Activated CD4-positive, alpha-beta T cell treated with anti-CD3 and anti-CD28 coated beads, Interleukin-2, amount 50 U/mL, for 24 hours (primary cell): ENCODE data around the gene SLC6A8.
"Not testable (repeated sequence)": the region's sequence is repeated elsewhere in the genome, so short reads cannot be mapped to it uniquely, and the experiment has no call there.

ENCODE experiments used
- DNase-seq, 2 donors: peaks; one replicate each; pipeline ENCODE4 v3.0.0-alpha.2; 2020; ENCODE audit warnings: low read depth in 1 of 2, low spot score in 1 of 2

Gene SLC6A8

DNA sequence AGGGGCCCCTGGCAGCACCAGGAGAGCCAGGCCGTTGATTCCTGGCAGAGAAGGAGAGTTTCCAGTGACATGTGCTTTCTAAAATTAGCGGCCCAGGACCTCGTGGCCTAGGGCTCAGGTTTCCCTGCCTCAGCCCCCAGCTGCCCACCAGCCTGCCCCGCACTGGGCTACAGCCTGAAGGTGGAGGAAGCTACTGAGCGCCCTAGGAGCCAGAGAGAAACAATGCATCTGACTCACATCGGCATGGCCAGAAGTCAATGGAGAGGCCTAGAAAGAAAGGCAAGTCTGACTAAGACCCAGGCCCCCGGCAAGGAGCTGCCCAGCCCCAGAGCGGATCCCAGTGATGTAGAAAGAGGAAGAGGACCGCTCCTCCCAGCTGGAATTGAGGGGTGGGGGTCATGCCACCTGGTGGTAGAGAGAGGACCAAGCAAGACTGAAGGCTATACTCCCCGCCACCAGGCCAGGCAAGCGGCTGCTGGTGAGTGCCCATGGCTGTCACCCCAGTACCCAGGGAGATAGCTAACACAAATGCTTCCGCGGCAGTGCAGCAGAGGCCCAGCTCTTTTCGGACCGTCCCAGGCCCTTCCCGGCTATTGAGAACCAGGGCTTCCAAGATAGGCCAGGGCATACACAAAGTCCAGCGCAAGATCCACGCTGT lies 17.8 kb downstream of the SLC6A8 start:
- DNase-seq: not testable (repeated sequence)

GRCh38 chrX:153706799-153707198 lies 19.1 kb downstream of the SLC6A8 start:
- no peak for DNase-seq

- no peak for DNase-seq
These were observed 19.7 kb downstream of the SLC6A8 start for GRCh38 chrX:153707406-153707805.

- peak in 1 of 2 donors; percentile 17 for DNase-seq
These were observed 20.7 kb downstream of the SLC6A8 start for GRCh38 chrX:153708415-153708814.

GRCh38 chrX:153709726-153710674 lies 22.3 kb downstream of the SLC6A8 start:
- DNase-seq: no peak

GRCh38 chrX:153714256-153714655 lies 26.5 kb downstream of the SLC6A8 start:
- no peak for DNase-seq

GRCh38 chrX:153717445-153717844 lies 29.7 kb downstream of the SLC6A8 start:
- DNase-seq: no peak

DNA sequence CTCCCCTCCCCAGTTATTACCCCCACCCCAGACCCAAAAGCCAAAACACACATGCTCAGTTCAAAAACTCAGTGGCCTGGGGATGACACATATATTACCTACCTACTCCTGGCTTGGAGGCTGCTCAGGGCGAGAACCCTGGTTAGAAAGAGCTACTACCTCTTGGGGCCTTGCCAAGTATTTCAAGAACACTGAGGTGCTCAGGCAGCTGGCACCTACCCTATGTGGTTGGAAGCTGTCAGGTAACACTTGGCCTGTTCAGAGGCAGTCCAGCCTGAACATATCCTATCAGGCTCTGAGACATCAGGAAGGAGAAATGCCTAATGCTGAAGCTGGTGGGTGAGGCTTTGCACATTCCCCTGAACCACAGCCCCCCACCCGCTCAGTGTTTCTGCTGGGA lies 31.5 kb downstream of the SLC6A8 start:
- no peak for DNase-seq

DNA sequence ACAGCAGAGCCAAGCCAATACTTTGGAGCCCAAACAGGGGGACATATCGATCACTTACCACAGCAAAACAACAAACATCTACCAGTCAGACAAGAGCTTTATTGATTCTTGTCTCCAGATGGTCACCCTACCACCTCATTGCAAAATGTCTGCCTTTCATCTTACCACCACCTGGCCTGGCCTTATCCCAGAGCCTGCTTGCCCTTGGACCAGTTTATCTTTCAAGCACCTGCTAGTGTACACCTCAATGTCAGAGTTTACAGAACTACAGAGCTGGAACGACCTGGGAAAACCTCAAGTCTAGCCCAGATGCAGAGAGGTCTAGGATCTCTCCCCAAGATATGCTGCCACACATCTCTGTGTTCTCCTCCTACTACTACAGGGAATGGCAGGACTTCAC lies 32.0 kb downstream of the SLC6A8 start:
- DNase-seq: no peak

DNA sequence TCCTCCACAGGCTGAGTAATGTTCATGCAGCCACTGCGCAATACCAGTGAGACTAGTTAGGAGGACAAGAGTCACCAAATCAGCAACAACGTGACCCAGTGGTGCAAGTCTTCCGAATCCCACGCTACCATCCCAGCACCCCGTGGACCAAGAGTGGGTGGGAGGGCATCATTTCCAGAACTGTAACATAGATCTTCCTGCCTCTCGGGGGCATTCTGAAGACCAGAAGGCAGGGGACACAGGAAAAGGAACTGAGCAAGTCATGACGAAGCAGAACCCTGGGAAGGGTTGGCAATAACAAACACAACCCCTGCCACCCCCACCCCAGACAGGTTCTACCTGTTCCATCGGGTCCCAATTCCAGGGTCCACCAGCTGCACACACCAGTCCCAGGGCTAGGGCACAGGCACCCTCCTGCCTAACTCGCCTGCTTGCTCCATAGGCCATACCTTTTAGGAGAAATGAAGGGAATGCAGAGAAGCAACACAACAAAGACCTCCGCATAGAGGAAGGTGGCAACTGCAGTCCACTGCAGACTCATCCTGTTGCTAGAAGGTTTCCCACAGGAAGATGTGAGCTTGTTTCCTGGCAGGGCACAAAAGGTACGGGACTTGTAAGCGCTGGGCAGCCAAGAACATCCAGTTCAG lies 35.1 kb downstream of the SLC6A8 start:
- DNase-seq: no peak

DNA sequence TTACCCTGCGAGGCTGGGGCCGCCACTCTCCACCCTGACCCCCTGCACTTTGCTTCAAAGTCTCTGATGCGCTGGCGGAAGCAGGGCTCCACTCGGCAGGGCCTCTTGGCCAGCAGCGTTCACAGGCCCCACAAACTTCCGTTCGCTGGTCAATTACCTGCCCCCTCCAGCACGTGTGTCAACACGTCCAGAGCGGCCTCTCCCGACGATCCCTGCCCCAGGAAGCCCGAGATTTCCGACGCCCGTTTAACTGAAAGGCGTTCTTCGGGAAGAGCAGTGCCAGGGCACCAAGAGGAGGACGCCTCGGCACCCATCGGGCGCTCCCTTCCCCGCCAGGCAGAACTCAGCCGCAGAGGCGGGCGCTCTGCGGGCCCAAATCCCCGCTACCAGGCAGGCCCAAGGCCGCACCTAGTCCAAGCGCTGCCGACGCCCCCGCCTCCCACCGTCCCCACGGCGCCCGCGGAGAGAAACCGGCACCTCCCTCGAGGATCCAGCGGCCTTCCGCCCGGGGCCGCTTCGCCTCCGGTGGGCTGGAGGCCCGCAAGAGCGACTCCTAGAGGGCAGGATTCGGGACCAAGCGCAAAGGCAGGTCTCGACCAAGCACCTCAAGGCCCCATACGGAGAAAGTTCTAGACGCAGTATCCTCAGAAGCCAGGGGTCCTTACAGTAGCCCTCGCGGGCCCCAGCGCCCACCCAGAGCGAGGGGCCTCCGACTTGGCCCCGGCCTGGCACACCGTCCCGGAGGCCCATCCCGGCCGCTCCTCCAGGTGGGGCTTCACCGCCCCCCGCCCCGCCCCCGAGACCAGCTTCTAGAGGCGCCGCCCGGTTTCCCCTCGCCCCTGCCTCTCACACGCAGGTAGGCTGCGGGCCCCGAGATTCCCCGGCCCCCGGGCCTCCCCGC lies 35.9 kb downstream of the SLC6A8 start:
- peak in 1 of 2 donors; percentile 47 for DNase-seq

DNA sequence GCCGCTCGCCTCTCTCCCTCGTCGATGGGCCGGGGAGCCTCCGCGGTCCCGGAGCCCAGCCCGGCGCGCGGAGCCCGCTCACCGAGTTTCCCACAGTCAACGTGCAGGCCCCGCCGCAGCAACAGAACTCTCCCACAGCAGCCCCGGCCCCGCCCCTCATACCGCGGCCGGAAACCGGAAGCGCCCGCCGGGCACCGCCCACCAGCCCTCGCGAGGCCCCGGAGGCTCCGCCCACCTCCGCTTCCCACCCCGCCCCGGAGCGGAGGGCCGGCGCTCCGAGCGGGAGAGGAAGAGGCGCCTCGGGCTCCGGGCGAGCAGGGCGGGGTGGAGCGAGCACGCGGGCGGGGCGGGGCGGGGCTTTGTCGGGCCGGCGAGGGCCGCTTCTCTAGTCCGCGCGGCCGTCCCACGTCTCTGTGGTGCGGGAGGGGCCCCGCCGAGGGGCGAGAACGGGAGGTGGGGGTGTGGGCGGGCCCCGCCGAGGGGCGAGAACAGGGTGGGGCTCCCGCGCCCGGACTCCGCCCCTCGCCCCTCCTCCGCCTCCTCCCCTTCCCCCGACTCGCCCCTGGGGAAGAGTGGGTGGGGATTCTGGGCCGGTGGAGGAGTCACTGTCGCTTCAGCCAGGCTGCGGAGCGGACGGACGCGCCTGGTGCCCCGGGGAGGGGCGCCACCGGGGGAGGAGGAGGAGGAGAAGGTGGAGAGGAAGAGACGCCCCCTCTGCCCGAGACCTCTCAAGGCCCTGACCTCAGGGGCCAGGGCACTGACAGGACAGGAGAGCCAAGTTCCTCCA lies 36.7 kb downstream of the SLC6A8 start, which contains the start of the genes ABCD1 and BCAP31:
Gene ABCD1 (plus strand): TSS at position 605 of the 787 bp plus-strand sequence. CDS start 411 bp downstream, outside the sequence.
Gene BCAP31 (minus strand): TSS at position 136 of the 787 bp plus-strand sequence. CDS start 1,143 bp downstream, outside the sequence.
- peak; percentile 69 to 77 for DNase-seq

DNA sequence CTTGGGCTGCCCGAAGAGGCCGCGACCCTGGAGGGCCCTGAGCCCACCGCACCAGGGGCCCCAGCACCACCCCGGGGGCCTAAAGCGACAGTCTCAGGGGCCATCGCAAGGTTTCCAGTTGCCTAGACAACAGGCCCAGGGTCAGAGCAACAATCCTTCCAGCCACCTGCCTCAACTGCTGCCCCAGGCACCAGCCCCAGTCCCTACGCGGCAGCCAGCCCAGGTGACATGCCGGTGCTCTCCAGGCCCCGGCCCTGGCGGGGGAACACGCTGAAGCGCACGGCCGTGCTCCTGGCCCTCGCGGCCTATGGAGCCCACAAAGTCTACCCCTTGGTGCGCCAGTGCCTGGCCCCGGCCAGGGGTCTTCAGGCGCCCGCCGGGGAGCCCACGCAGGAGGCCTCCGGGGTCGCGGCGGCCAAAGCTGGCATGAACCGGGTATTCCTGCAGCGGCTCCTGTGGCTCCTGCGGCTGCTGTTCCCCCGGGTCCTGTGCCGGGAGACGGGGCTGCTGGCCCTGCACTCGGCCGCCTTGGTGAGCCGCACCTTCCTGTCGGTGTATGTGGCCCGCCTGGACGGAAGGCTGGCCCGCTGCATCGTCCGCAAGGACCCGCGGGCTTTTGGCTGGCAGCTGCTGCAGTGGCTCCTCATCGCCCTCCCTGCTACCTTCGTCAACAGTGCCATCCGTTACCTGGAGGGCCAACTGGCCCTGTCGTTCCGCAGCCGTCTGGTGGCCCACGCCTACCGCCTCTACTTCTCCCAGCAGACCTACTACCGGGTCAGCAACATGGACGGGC lies 37.5 kb downstream of the SLC6A8 start:
- DNase-seq: no peak

DNA sequence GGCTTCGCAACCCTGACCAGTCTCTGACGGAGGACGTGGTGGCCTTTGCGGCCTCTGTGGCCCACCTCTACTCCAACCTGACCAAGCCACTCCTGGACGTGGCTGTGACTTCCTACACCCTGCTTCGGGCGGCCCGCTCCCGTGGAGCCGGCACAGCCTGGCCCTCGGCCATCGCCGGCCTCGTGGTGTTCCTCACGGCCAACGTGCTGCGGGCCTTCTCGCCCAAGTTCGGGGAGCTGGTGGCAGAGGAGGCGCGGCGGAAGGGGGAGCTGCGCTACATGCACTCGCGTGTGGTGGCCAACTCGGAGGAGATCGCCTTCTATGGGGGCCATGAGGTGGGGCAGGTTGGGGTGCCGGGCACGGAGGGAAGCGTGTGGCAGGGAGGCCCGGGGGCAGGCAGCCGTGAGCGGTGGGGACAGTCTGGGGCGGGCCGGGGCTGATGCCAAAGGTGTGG lies 38.1 kb downstream of the SLC6A8 start:
- no peak for DNase-seq

- no peak for DNase-seq
These were observed 38.8 kb downstream of the SLC6A8 start for GRCh38 chrX:153726286-153727122.

- DNase-seq: no peak
These were observed 39.6 kb downstream of the SLC6A8 start for GRCh38 chrX:153727123-153727931.

GRCh38 chrX:153728095-153728494 lies 40.4 kb downstream of the SLC6A8 start:
- no peak for DNase-seq
